Neural cell (in vitro differentiated cells): ENCODE results near the gene PEF1.

Experiments used
- CTCF ChIP-seq: fragments of 450-650 bp; IDR thresholded peaks from 2 replicates; pipeline ENCODE4 v1.5.1; 2014; ENCODE audit warnings: antibody characterized with exemption, mild to moderate bottlenecking, moderate library complexity; ENCODE audit not compliant: poor library complexity, severe bottlenecking
- TAF1 ChIP-seq: IDR thresholded peaks from 2 replicates; pipeline ENCODE4 v1.6.1; 2012; ENCODE audit warnings: low read depth

- no peak for TF ChIP-seq CTCF
- no peak for TF ChIP-seq TAF1
These were observed 5.7 kb upstream of the PEF1 start for GRCh38 chr1:31650161-31651088.
